Heart left ventricle (tissue), 13 donors: ENCODE data around the gene RANBP2.

Source experiments
- CTCF ChIP-seq, 12 donors: fragments of 200-600 bp; sonication (generic) in 4 of 12; IDR thresholded peaks; one replicate each; pipeline versions ENCODE4 v1.5.0 to v1.8.0; 2018 to 2022; ENCODE audit warnings: antibody characterized with exemption in 12 of 12, mild to moderate bottlenecking in 5 of 12
- POLR2A ChIP-seq, 2 donors: fragments of 450-650 bp; IDR thresholded peaks; one replicate each; pipeline ENCODE4 v1.6.1; 2017; ENCODE audit warnings: antibody characterized with exemption in 2 of 2, mild to moderate bottlenecking in 2 of 2, moderate library complexity in 2 of 2
- donor health status: ischemic (EF 13 %, LVEDD 7.1; RV severe dilation, severe dysfunction).
- donor health status: DM: no; HTN: yes; CAD: no.
- donor health status: DM: no; HTN: no; CAD: no.
- donor health status: ischemic (EF 25% LVEDD 6.9; RV normal size, moderate dysfunction).
- donor health status: ischemic (EF 25% LVEDD 5.7; RV mildly dilated, moderate dysfunction).
- donor health status: ischemic (EF 35%, LVEDD 5.7; RV mildly dilated, moderate dysfunction).
- donor health status: nonischemic (EF 11% LVEDD 7.7; RV severe dilation, severe dysfunction).
- donor health status: DM: yes; HTN: yes; CAD: no.
- donor health status: PGD.
- donor health status: ischemic (EF 29% LVEDD 5.4; RV normal size, mild dysfunction).
- donor health status: nonischemic (EF 23%, LVEDD 6.1; RV moderate dilation, normal function).

- no peak for TF ChIP-seq POLR2A (IDR thresholded peaks at IDR 0.05)
- TF ChIP-seq CTCF (IDR thresholded peaks at IDR 0.05): no peak
These were observed 94.5 kb downstream of the RANBP2 start for GRCh38 chr2:108813732-108814131.
